ENCODE data around the gene RTN1. TPM values are rescaled to one million over a fixed set of nuclear protein-coding genes. Genes with fewer than 3 reads are reported as not detected.

Gene RTN1
- total and polyA plus RNA-seq, 10 of the 15 experiments (the other 5 are each of a cell fraction or from before 2014, with no cell fraction given): 0.03 to 0.55 (median 0.13) TPM; not detected in 4

- ChIA-PET RAD21 (ENCODE audit: unreplicated experiment) (interaction anchor here (1.7 kb wide), 1 partner anchor 12 kb away, joined by 4 read pairs; the partner anchor contains the start of gene CCDC175), POLR2A (no interaction called here), SMC1A (ENCODE audit: uncharacterized antibody, unreplicated experiment) (no interaction called here), CTCF (interaction anchor here (2.1 to 3.7 kb wide), 2 partner anchors 12 to 58 kb away, joined by 5 to 20 read pairs; partner anchors contain the start of gene CCDC175)
- Histone ChIP-seq H3K27me3 (replicated peaks in 1 of 2; ENCODE audit: control insufficient read depth in 2 of 2, insufficient read depth in 2 of 2, low read length in 1 of 2) (no peaks in the 10 kb centered on the region; a peak in 1 of 4 replicates), H3K27ac (ENCODE audit: control insufficient read depth, insufficient read depth) (no peak overlapping the region), H3K4me1 (ENCODE audit: control insufficient read depth, insufficient read depth, low read length) (no peaks in the 10 kb centered on the region), H3K4me2 (ENCODE audit: control insufficient read depth, insufficient read depth) (no peak overlapping the region), H3K79me2 (ENCODE audit: control insufficient read depth, insufficient read depth, low read length) (no peaks in the 10 kb centered on the region), H3K4me3 (no peak overlapping the region), H3K9ac (ENCODE audit: control insufficient read depth, insufficient read depth, low read length) (no peak overlapping the region), H3K36me3 (ENCODE audit: control insufficient read depth in 2 of 2, insufficient read depth in 2 of 2, low read length in 1 of 2) (no peaks in the 10 kb centered on the region), H2AFZ (ENCODE audit: control insufficient read depth, low read depth, low read length) (no peak overlapping the region), H3K9me3 (replicated peaks; ENCODE audit: control insufficient read depth, insufficient read depth, low read length) (no peaks in the 10 kb centered on the region), H4K20me1 (ENCODE audit: control insufficient read depth, insufficient read depth) (no peaks in the 10 kb centered on the region)
- in situ Hi-C loops (cut with MboI): no loop called here
- no peak for FAIRE-seq
- intact Hi-C loops (cut with micrococcal nuclease; ENCODE audit: unreplicated experiment): no loop called here
- no peak for DNase-seq (ENCODE audit: low read depth, low spot score)
- no peak for ATAC-seq
- WGBS (ENCODE audit: insufficient coverage, insufficient replicate concordance, low lambda C conversion rate, missing lambda C conversion rate): 0% methylated on average over 1 of the region's 1 CpG
- no TSS peak for BruUV-seq (replicated peaks)
- TF ChIP-seq HDGF (IDR thresholded peaks at IDR 0.05) (no peak), SMC3 (IDR thresholded peaks at IDR 0.05; ENCODE audit: borderline replicate concordance, low read length) (no peak), ZZZ3 (IDR thresholded peaks at IDR 0.05; ENCODE audit: control insufficient read depth, insufficient read length, low read depth) (no peak), CTCF (IDR thresholded peaks at IDR 0.05 in 2 of 3, conservative IDR thresholded peaks at IDR 0.05 in 1 of 3; ENCODE audit: control insufficient read depth in 2 of 3, extremely low read depth in 1 of 3, insufficient read depth in 1 of 3, low read depth in 3 of 3, low read length in 3 of 3) (no peak), FOXM1 (IDR thresholded peaks at IDR 0.05; ENCODE audit: low read depth, low read length) (no peak), ZNF592 (IDR thresholded peaks at IDR 0.05) (no peak), USF1 (IDR thresholded peaks at IDR 0.05; ENCODE audit: borderline replicate concordance, extremely low read length, insufficient read depth, low read depth, low read length) (no peak), WRNIP1 (IDR thresholded peaks at IDR 0.05; ENCODE audit: borderline replicate concordance, low read depth, low read length) (no peak), MEF2A (IDR thresholded peaks at IDR 0.05; ENCODE audit: insufficient read depth, low read depth, low read length) (no peak), BCL3 (IDR thresholded peaks at IDR 0.05; ENCODE audit: borderline replicate concordance, insufficient read depth, low read depth, low read length, poor library complexity, severe bottlenecking) (no peak), ZNF384 (IDR thresholded peaks at IDR 0.05; ENCODE audit: borderline replicate concordance, low read depth, low read length) (no peak), NR2C1 (IDR thresholded peaks at IDR 0.05) (no peak), TAF1 (IDR thresholded peaks at IDR 0.05; ENCODE audit: borderline replicate concordance, low read depth, low read length) (no peak)
- TF ChIP-seq, protein P1, sequence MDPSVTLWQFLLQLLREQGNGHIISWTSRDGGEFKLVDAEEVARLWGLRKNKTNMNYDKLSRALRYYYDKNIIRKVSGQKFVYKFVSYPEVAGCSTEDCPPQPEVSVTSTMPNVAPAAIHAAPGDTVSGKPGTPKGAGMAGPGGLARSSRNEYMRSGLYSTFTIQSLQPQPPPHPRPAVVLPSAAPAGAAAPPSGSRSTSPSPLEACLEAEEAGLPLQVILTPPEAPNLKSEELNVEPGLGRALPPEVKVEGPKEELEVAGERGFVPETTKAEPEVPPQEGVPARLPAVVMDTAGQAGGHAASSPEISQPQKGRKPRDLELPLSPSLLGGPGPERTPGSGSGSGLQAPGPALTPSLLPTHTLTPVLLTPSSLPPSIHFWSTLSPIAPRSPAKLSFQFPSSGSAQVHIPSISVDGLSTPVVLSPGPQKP (IDR thresholded peaks at IDR 0.05; ENCODE audit: low read depth, low read length): no peak
These were observed 305.5 kb downstream of the RTN1 start for GRCh38 chr14:59565087-59565486.
